GM04503 (cell line): ENCODE results near the gene CD300LF.
A peak's percentile ranks its signal among the peaks of the same experiment; 100 is the strongest.

Experiments used
- DNase-seq: peaks from one replicate; pipeline ENCODE4 v3.0.0-alpha.2; 2012; ENCODE audit warnings: low read depth

CD300LF gene

GRCh38 chr17:74712756-74713155 lies at the start of gene CD300LF:
Gene CD300LF (minus strand): TSS chr17:74712923. CDS start chr17:74712866, 57 bp downstream.
- no peak for DNase-seq

GRCh38 chr17:74761931-74762330 lies 49.2 kb upstream of the CD300LF start:
- no peak for DNase-seq

- no peak for DNase-seq
These were observed 48.7 kb upstream of the CD300LF start for GRCh38 chr17:74761419-74761818.

- no peak for DNase-seq
These were observed 47.8 kb upstream of the CD300LF start for GRCh38 chr17:74760404-74761105.

- DNase-seq, result no peak
These were observed 47.2 kb upstream of the CD300LF start for GRCh38 chr17:74759941-74760340.

GRCh38 chr17:74759243-74759801 lies 46.6 kb upstream of the CD300LF start:
- no peak for DNase-seq

- DNase-seq, result no peak
These were observed 46.1 kb upstream of the CD300LF start for GRCh38 chr17:74758848-74759168.

- no peak for DNase-seq
These were observed 45.5 kb upstream of the CD300LF start for GRCh38 chr17:74757931-74758847.

GRCh38 chr17:74757502-74757901 lies 44.8 kb upstream of the CD300LF start:
- DNase-seq, result no peak

GRCh38 chr17:74756891-74757290 lies 44.2 kb upstream of the CD300LF start:
- DNase-seq, result no peak

- DNase-seq, result no peak
These were observed 42.8 kb upstream of the CD300LF start for GRCh38 chr17:74755533-74755932.

- DNase-seq, result no peak
These were observed 42.1 kb upstream of the CD300LF start for GRCh38 chr17:74754832-74755231.

GRCh38 chr17:74752822-74753401 lies 40.2 kb upstream of the CD300LF start:
- DNase-seq, result no peak

- no peak for DNase-seq
These were observed 39.7 kb upstream of the CD300LF start for GRCh38 chr17:74752415-74752814.

GRCh38 chr17:74750327-74751069 lies 37.8 kb upstream of the CD300LF start:
- DNase-seq, result no peak

- DNase-seq, result no peak
These were observed 37.3 kb upstream of the CD300LF start for GRCh38 chr17:74750039-74750326.

- DNase-seq, result no peak
These were observed 36.7 kb upstream of the CD300LF start for GRCh38 chr17:74749279-74750038.

- DNase-seq, result peak; percentile 48
These were observed 36.0 kb upstream of the CD300LF start, which contains the start of gene NHERF1 for GRCh38 chr17:74748529-74749278. Gene NHERF1 (plus strand): TSS chr17:74748628. CDS start chr17:74748847, 219 bp downstream.

GRCh38 chr17:74748279-74748528 lies 35.5 kb upstream of the CD300LF start:
- DNase-seq, result no peak

GRCh38 chr17:74746922-74747321 lies 34.2 kb upstream of the CD300LF start:
- DNase-seq, result no peak

GRCh38 chr17:74746376-74746775 lies 33.7 kb upstream of the CD300LF start:
- DNase-seq, result no peak
